Caco-2 (cell line): ENCODE results near the gene RPIA. TPM values are rescaled to one million over a fixed set of nuclear protein-coding genes. Genes with fewer than 3 reads are reported as not detected.

ENCODE experiments used
- BruUV-seq: library from RNA; stranded (reverse); fragments of 400-500 nt; replicated peaks from 2 replicates; lab custom pipeline; 2021; lab: Mats Ljungman, UMichigan
- CTCF ChIA-PET: fragments of 300-600 bp; sonication (Branson Sonifier 250); formaldehyde crosslinking; loops from one replicate; lab custom pipeline; 2022; ENCODE audit warnings: antibody characterized with exemption; lab: Charles Lee
- POLR2A ChIA-PET: fragments of 300-600 bp; sonication (Branson Sonifier 250); formaldehyde crosslinking; loops from one replicate; lab custom pipeline; 2022; ENCODE audit warnings: antibody characterized with exemption; lab: Charles Lee
- DNase-seq, 2 experiments: peaks; one replicate each; pipeline versions ENCODE4 v3.0.0 to v3.0.0-alpha.2; 2020 to 2022
- H3K27me3 ChIP-seq: replicated peaks from 2 replicates; pipeline ENCODE4 v1.6.0; 2011; ENCODE audit warnings: low read length; ENCODE audit not compliant: control insufficient read depth, insufficient read depth
- H3K36me3 ChIP-seq: 2 replicates; pipeline ENCODE4 v1.5.1; 2011; ENCODE audit warnings: low read length; ENCODE audit not compliant: control insufficient read depth, insufficient read depth
- H3K4me1 ChIP-seq: fragments of 250-450 bp; sonication (Bioruptor Pico); 2 replicates; pipeline ENCODE4 v1.5.1; 2020; ENCODE audit warnings: mild to moderate bottlenecking
- H3K4me3 ChIP-seq: 2 replicates; pipeline ENCODE4 v1.5.1; 2011; ENCODE audit warnings: low read depth, mild to moderate bottlenecking, control low read depth, low read length
- H3K9me3 ChIP-seq: fragments of 250-450 bp; sonication (Bioruptor Pico); 2 replicates; pipeline ENCODE4 v1.5.1; 2020; ENCODE audit warnings: mild to moderate bottlenecking, moderate library complexity
- H3K27ac Mint-ChIP-seq: one replicate; pipeline ENCODE4 v1.8.0; 2022; ENCODE audit warnings: mixed read lengths; ENCODE audit not compliant: unreplicated experiment
- H3K27me3 Mint-ChIP-seq: one replicate; pipeline ENCODE4 v1.8.0; 2022; ENCODE audit warnings: mixed read lengths; ENCODE audit not compliant: insufficient read depth, unreplicated experiment
- H3K36me3 Mint-ChIP-seq: one replicate; pipeline ENCODE4 v1.8.0; 2022; ENCODE audit warnings: mild to moderate bottlenecking, mixed read lengths; ENCODE audit not compliant: insufficient read depth, unreplicated experiment
- H3K4me1 Mint-ChIP-seq: one replicate; pipeline ENCODE4 v1.8.0; 2022; ENCODE audit warnings: low read depth, mixed read lengths; ENCODE audit not compliant: unreplicated experiment
- H3K4me3 Mint-ChIP-seq: one replicate; pipeline ENCODE4 v1.8.0; 2022; ENCODE audit warnings: mild to moderate bottlenecking, moderate library complexity, mixed read lengths; ENCODE audit not compliant: unreplicated experiment
- H3K9me3 Mint-ChIP-seq: one replicate; pipeline ENCODE4 v1.8.0; 2022; ENCODE audit warnings: mixed read lengths; ENCODE audit not compliant: unreplicated experiment
- CTCF ChIP-seq, 2 experiments: fragments of 200-600 bp in 1 of 2; IDR thresholded peaks; 1 replicate in 1 of 2; 2 replicates in 1 of 2; pipeline versions ENCODE4 v1.5.1 to v1.8.0; 2011 to 2022; ENCODE audit warnings: antibody characterized with exemption in 1 of 2, control low read depth in 1 of 2, inconsistent platforms in 1 of 2, low read depth in 1 of 2, low read length in 1 of 2, mild to moderate bottlenecking in 1 of 2, moderate library complexity in 1 of 2; ENCODE audit not compliant: insufficient read depth in 1 of 2, severe bottlenecking in 1 of 2, unreplicated experiment in 1 of 2
- intact Hi-C: fragments of 100-400 bp; cut with micrococcal nuclease; formaldehyde crosslinking; loops from one replicate; pipeline ENCODE4 v1.10.0; 2022; ENCODE audit not compliant: unreplicated experiment
- total RNA-seq: library from RNA; stranded (reverse); gene quantifications from 2 replicates; pipeline ENCODE4 v1.2.3, GENCODE V29; 2022

The RPIA gene
- total RNA-seq, 1 experiment from 2014 or later: 33.7 TPM

- H3K9me3 Mint-ChIP-seq: peaks cover 20% of the 10 kb centered on the region
- H3K4me1 Mint-ChIP-seq: peaks cover 20% of the 10 kb centered on the region
These were observed 714 bp downstream of the RPIA start for GRCh38 chr2:88692187-88692586.

GRCh38 chr2:88693911-88694414, 2.5 kb downstream of the RPIA start:
- Histone ChIP-seq H3K9me3 (no peaks in the 10 kb centered on the region), H3K27me3 (no peaks in the 10 kb centered on the region), H3K4me3 (no peak overlapping the region), H3K4me1 (peaks cover 41% of the 10 kb centered on the region), H3K36me3 (no peaks in the 10 kb centered on the region)
- peaks cover 11% of the 10 kb centered on the region for H3K36me3 Mint-ChIP-seq
- POLR2A ChIA-PET: no interaction called here
- H3K27me3 Mint-ChIP-seq: no peaks in the 10 kb centered on the region
- BruUV-seq: no TSS peak
- no peak for TF ChIP-seq CTCF (IDR thresholded peaks at IDR 0.05; ENCODE audit: insufficient read depth in 1 of 2, low read depth in 1 of 2, low read length in 1 of 2, severe bottlenecking in 1 of 2, unreplicated experiment in 1 of 2)
- CTCF ChIA-PET: no interaction called here
- H3K4me1 Mint-ChIP-seq: peaks cover 38% of the 10 kb centered on the region
- DNase-seq: no peak
- intact Hi-C loops: loop anchor here (2.0 kb wide), 1 partner anchor 19 kb away; no protein-coding TSS in a partner anchor
- H3K27ac Mint-ChIP-seq: no peak overlapping the region
- no peak overlapping the region for H3K4me3 Mint-ChIP-seq
- peaks cover 11% of the 10 kb centered on the region for H3K9me3 Mint-ChIP-seq

More at GRCh38 chr2:88692187-88692586, 714 bp downstream of the RPIA start:
- peaks cover 11% of the 10 kb centered on the region for H3K36me3 Mint-ChIP-seq
- peaks cover 24% of the 10 kb centered on the region for H3K4me1 ChIP-seq
- H3K27me3 Mint-ChIP-seq: no peaks in the 10 kb centered on the region
- CTCF ChIA-PET: interaction anchor here (1.3 to 1.6 kb wide), 2 partner anchors 20 to 64 kb away, joined by 7 read pairs; no protein-coding TSS in a partner anchor
- DNase-seq: peak; percentile 40 to 41
- BruUV-seq: no TSS peak
- H3K27ac Mint-ChIP-seq: peak overlapping the region; percentile 81
- H3K4me3 ChIP-seq: peak overlapping the region; percentile 90
- POLR2A ChIA-PET: interaction anchor here (0.6 to 1.0 kb wide), 2 partner anchors 64 to 92 kb away, joined by 3 to 6 read pairs; no protein-coding TSS in a partner anchor
- TF ChIP-seq CTCF (IDR thresholded peaks at IDR 0.05; ENCODE audit: insufficient read depth in 1 of 2, low read depth in 1 of 2, low read length in 1 of 2, severe bottlenecking in 1 of 2, unreplicated experiment in 1 of 2): no peak
- H3K36me3 ChIP-seq: no peaks in the 10 kb centered on the region
- intact Hi-C loops: no loop called here
- H3K27me3 ChIP-seq: no peaks in the 10 kb centered on the region
- H3K9me3 ChIP-seq: no peaks in the 10 kb centered on the region
- peak overlapping the region; percentile 86 for H3K4me3 Mint-ChIP-seq

- Mint-ChIP-seq H3K4me1 (peaks cover 31% of the 10 kb centered on the region), H3K36me3 (peaks cover 8% of the 10 kb centered on the region), H3K4me3 (no peak overlapping the region), H3K9me3 (no peaks in the 10 kb centered on the region), H3K27me3 (no peaks in the 10 kb centered on the region), H3K27ac (no peak overlapping the region)
- ChIA-PET POLR2A (no interaction called here), CTCF (no interaction called here)
- Histone ChIP-seq H3K36me3 (no peaks in the 10 kb centered on the region), H3K4me3 (no peak overlapping the region), H3K4me1 (peaks cover 42% of the 10 kb centered on the region), H3K9me3 (no peaks in the 10 kb centered on the region), H3K27me3 (no peaks in the 10 kb centered on the region)
- TF ChIP-seq CTCF (IDR thresholded peaks at IDR 0.05; ENCODE audit: insufficient read depth in 1 of 2, low read depth in 1 of 2, low read length in 1 of 2, severe bottlenecking in 1 of 2, unreplicated experiment in 1 of 2): no peak
- no peak for DNase-seq
- no TSS peak for BruUV-seq
- intact Hi-C loops: no loop called here
These were observed 5.1 kb downstream of the RPIA start for GRCh38 chr2:88696611-88697010.
